Measurements from ENCODE around the gene KIF18B. TPM values are rescaled to one million over a fixed set of nuclear protein-coding genes. Genes with fewer than 3 reads are reported as not detected.

KIF18B gene
- total RNA-seq, result 0.72 and 1.2 TPM in 2 replicates

DNA sequence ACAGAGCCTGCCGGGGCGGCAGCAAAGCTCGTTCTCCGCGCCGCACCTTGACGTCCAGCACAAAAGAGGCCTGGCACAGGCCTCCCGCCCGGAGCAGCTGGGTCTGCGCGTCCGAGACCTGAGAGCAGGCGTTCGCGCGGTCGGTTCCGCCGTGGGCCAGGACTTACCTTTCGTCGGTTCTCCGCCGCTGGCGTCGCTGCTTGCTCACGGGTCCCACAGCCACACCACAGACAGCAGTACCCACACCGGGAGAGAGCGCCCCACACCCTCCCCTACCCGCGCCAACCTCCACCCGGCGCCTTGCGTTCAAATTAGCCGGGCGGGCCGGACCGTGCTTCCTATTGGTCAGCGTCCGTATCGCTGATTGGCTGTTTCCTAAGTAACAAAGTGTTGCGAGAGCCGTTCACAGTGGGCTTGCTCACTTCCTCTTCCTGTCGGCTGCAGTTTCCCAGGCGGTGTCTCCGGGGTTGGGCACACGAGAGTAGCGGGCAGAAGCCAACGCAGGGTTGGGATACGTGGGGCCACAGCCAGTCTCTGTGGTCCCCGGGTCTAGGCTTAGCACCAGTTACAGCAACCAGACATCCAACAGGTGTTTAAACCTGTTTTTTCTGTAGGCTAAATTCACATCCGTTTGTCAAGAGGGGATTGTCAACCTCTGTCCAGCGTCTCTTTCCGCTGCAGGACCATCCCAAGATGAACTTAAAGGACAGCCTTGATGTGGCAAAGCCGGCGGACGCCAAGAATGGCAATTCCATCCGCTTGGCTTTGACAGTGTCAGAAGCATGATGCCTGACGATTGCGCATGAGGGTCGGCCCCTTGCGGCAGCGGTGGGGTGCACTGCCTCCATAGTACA is at the start of gene KIF18B:
TSS of gene KIF18B (minus strand) at position 313 of the 854 bp plus-strand sequence. CDS start 11,429 bp downstream, outside the sequence.
- Histone ChIP-seq H3K79me2 (ENCODE audit: insufficient read depth, low read length) (peaks cover 49% of the 10 kb centered on the region), H3K4me3 (ENCODE audit: insufficient read depth, low read length) (peak within 1 kb of the TSS; percentile 98), H3K27me3 (ENCODE audit: insufficient read depth, low read length) (no peaks in the 10 kb centered on the region), H3K27ac (ENCODE audit: low read depth, low read length) (peak within 1 kb of the TSS; percentile 66), H3K36me3 (ENCODE audit: insufficient read depth, low read length) (no peaks in the 10 kb centered on the region), H3K4me1 (ENCODE audit: insufficient read depth, low read length) (peaks cover 9% of the 10 kb centered on the region), H3K4me2 (ENCODE audit: insufficient read depth, low read length) (peak within 1 kb of the TSS; percentile 88), H3K9me3 (ENCODE audit: low read depth, low read length) (no peaks in the 10 kb centered on the region), H4K20me1 (ENCODE audit: insufficient read depth, low read length) (no peaks in the 10 kb centered on the region), H2AFZ (ENCODE audit: low read length) (peak within 1 kb of the TSS; percentile 98)
- DNase-seq (ENCODE audit: insufficient read length, low spot score, missing footprints), result peak; percentile 98
- TF ChIP-seq CTCF (IDR thresholded peaks at IDR 0.05; ENCODE audit: extremely low read depth, low read depth, low read length), result no peak

- Histone ChIP-seq H3K36me3 (ENCODE audit: insufficient read depth, low read length) (no peaks in the 10 kb centered on the region), H3K4me2 (ENCODE audit: insufficient read depth, low read length) (no peak overlapping the region), H3K4me1 (ENCODE audit: insufficient read depth, low read length) (no peaks in the 10 kb centered on the region), H4K20me1 (ENCODE audit: insufficient read depth, low read length) (no peaks in the 10 kb centered on the region), H3K27ac (ENCODE audit: low read depth, low read length) (no peak overlapping the region), H3K9me3 (ENCODE audit: low read depth, low read length) (peaks cover 2% of the 10 kb centered on the region), H3K27me3 (ENCODE audit: insufficient read depth, low read length) (peaks cover 11% of the 10 kb centered on the region), H3K79me2 (ENCODE audit: insufficient read depth, low read length) (no peaks in the 10 kb centered on the region), H3K4me3 (ENCODE audit: insufficient read depth, low read length) (no peak overlapping the region), H2AFZ (ENCODE audit: low read length) (no peak overlapping the region)
- TF ChIP-seq CTCF (IDR thresholded peaks at IDR 0.05; ENCODE audit: extremely low read depth, low read depth, low read length), result no peak
- DNase-seq (ENCODE audit: insufficient read length, low spot score, missing footprints), result no peak
Observed at GRCh38 chr17:44996304-44996703, 48.7 kb upstream of the KIF18B start.

DNA sequence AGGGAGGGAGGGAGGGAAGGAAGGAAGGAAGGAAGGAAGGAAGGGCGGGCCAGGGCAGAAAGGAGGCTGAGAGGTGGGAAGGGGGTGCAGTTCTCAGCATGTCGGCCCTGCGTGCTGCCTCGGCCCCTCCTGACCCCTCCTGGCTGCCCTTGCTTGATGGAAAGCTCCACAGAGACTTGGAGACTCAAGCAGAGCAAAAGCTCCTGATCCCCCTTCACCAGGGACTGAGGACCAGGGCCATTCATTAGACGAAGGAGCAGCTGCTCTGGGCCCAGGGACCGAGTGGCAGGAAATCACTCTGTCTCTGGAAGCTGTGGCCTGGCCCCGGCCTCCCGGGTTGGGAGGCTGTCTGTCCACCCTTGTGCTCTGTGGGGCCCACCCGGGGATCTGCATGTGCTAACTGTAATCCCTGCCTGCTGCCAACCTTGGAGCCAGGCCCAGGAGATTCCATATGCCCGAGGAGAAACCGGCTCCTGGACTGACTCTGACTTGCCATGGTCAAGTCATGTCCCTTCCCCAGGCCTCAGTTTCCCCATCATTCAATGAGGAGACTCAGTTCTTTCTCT is 47.9 kb upstream of the KIF18B start:
- no peak for TF ChIP-seq CTCF (IDR thresholded peaks at IDR 0.05; ENCODE audit: extremely low read depth, low read depth, low read length)
- Histone ChIP-seq H3K36me3 (ENCODE audit: insufficient read depth, low read length) (no peaks in the 10 kb centered on the region), H4K20me1 (ENCODE audit: insufficient read depth, low read length) (no peaks in the 10 kb centered on the region), H3K4me3 (ENCODE audit: insufficient read depth, low read length) (no peak overlapping the region), H2AFZ (ENCODE audit: low read length) (no peak overlapping the region), H3K4me1 (ENCODE audit: insufficient read depth, low read length) (no peaks in the 10 kb centered on the region), H3K27me3 (ENCODE audit: insufficient read depth, low read length) (peaks cover 11% of the 10 kb centered on the region), H3K9me3 (ENCODE audit: low read depth, low read length) (peaks cover 2% of the 10 kb centered on the region), H3K4me2 (ENCODE audit: insufficient read depth, low read length) (no peak overlapping the region), H3K79me2 (ENCODE audit: insufficient read depth, low read length) (no peaks in the 10 kb centered on the region), H3K27ac (ENCODE audit: low read depth, low read length) (no peak overlapping the region)
- DNase-seq (ENCODE audit: insufficient read length, low spot score, missing footprints), result peak; percentile 66

All from osteoblast (primary cell).